Suprapubic skin (tissue), 4 donors: ENCODE results near the gene MYO5B.

ENCODE experiments used
- CTCF ChIP-seq, 2 donors: fragments of 200-600 bp in 1 of 2; fragments of 450-650 bp in 1 of 2; sonication (generic) in 1 of 2; IDR thresholded peaks; one replicate each; pipeline ENCODE4 v1.5.1; 2016 to 2019; ENCODE audit warnings: antibody characterized with exemption in 2 of 2, mild to moderate bottlenecking in 1 of 2, moderate library complexity in 1 of 2
- EP300 ChIP-seq: sonication (generic); formaldehyde crosslinking; IDR thresholded peaks from one replicate; pipeline ENCODE4 v1.6.1; 2017; ENCODE audit warnings: antibody characterized with exemption
- POLR2AphosphoS5 ChIP-seq, 3 donors: sonication (generic); formaldehyde crosslinking; IDR thresholded peaks; one replicate each; pipeline ENCODE4 v1.6.1; 2017; ENCODE audit warnings: antibody characterized with exemption in 3 of 3

- TF ChIP-seq CTCF (IDR thresholded peaks at IDR 0.05) (no peak), EP300 (no peak), POLR2AphosphoS5 (IDR thresholded peaks at IDR 0.05) (no peak)
Observed at GRCh38 chr18:50113726-50114125, 81.2 kb downstream of the MYO5B start.
